Glomerular endothelial cell (primary cell): ENCODE results near the gene CACNB1. TPM values are rescaled to one million over a fixed set of nuclear protein-coding genes. Genes with fewer than 3 reads are reported as not detected.
"Not testable (repeated sequence)": the region's sequence is repeated elsewhere in the genome, so short reads cannot be mapped to it uniquely, and the experiment has no call there.

ENCODE experiments used
- DNase-seq: peaks from one replicate; pipeline ENCODE4 v3.0.0-alpha.2; 2011; ENCODE audit warnings: low read depth, low spot score; ENCODE audit errors: extremely low read depth
- total RNA-seq: library from RNA; depleted of rRNA; stranded (reverse); fragments of >200 nt; gene quantifications from 2 replicates; pipeline ENCODE4 v1.2.3, GENCODE V29; 2015

CACNB1 gene
- total RNA-seq, 1 donor from 2014 or later, result 4.4 TPM

DNA sequence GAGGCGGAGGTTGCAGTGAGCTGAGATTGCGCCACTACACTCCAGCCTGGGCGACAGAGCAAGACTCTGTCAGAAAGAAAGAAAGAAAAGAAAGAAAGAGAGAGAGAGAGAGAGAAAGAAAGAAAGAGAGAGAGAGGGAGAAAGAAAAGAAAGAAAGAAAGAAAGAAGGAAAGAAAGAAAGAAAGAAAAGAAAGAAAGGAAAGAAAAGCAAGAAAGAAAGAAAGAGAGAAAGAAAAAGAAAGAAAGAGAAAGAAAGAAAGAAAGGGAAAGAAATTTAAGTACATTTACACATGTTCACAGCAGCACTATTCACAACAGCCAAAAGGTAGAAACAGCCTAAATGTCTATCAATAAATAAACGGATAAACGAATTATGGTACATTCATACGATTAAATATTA, 67.9 kb downstream of the CACNB1 start:
- DNase-seq, result not testable (repeated sequence)

DNA sequence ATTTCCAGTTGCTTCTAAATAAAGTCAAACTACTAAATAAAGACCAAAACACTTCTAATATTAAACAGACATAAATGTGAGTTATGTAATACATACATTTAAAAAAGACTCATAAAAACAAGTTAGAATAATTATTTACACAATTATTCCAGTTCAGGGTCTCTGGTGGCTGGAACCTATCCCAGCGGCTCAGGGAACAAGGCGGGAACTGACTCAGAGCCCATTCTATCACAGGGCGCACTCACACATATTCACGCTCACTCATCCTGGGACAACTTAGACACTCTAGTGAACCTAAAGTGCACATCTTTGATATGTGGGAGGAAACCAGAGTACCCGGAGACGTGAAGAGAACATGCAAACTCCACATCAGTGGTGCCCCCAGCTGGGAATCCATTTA, 71.0 kb downstream of the CACNB1 start:
- DNase-seq, result no peak

DNA sequence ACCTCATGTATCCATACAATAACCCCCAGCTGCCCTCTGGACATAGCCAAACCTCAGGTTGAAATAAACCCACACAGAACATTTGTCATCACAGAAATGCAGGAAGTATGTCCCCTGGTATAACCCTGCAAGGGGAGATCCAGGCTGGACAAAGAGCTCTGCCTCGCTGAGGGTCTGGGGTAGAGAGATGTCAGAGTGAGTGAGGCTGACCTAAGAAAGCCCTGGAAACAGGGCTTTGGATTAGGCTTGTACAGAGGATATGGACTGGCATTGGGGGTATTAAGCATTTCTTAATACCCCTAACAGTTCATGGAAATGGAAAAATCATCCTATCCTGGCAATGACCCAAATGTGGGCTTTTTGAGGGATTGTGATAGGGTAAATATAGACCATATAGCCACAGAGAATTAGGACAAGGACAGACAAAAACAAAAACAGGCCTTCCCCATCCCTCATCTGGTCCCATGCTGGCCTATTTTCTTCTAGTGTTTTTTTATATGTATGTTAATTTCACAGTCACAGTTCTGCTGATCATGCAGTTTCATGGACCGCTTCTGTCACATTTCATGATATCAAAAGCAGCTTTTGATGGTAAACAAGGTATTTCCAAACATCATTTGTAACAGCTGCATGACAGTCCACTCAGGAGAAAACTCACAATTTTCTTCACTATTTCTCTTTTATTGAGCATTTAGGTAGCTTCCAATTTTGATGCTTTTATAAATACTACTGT, 72.2 kb downstream of the CACNB1 start:
- DNase-seq, result no peak

DNA sequence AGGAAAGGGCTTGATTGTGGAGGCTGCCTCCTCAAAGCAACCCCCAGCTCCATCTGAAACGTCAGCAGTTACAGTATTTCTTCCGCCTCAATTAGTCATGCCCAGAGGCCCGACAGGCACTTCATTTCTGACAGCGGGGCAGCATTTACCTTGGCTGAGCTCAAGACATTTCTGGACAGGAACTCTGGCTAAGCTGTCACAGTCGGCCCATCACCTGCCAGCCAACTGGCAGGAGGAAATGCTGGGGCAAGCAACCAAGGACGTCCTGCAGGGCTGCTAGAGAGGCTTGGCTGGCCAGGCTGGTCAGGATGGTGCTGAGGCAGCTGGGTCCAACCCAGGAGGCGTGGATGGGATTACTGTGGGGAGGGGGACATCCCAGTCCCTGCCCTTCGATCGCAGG, 73.8 kb downstream of the CACNB1 start:
- no peak for DNase-seq

Other genes starting within 250 kb of the CACNB1 start
- not detected in 2 replicates for gene FBXO47, start 230.3 kb downstream of the CACNB1 start, total RNA-seq
- 0.06 TPM in 1 of 2 replicates, not detected in the other for gene PLXDC1, start 46.0 kb downstream of the CACNB1 start, total RNA-seq
- gene ARL5C, start 31.5 kb downstream of the CACNB1 start, total RNA-seq, result not detected in 2 replicates
- 1,721 and 2,282 TPM in 2 replicates for gene RPL19, start 2.6 kb upstream of the CACNB1 start, total RNA-seq
- not detected in 2 replicates for gene STAC2, start 28.3 kb upstream of the CACNB1 start, total RNA-seq
- gene FBXL20, start 204.0 kb upstream of the CACNB1 start, total RNA-seq, result 11.5 and 14.0 TPM in 2 replicates